ENCODE measurements around the gene TTLL9.
"Not testable (repeated sequence)": the region's sequence is repeated elsewhere in the genome, so short reads cannot be mapped to it uniquely, and the experiment has no call there.

TTLL9 gene

DNA sequence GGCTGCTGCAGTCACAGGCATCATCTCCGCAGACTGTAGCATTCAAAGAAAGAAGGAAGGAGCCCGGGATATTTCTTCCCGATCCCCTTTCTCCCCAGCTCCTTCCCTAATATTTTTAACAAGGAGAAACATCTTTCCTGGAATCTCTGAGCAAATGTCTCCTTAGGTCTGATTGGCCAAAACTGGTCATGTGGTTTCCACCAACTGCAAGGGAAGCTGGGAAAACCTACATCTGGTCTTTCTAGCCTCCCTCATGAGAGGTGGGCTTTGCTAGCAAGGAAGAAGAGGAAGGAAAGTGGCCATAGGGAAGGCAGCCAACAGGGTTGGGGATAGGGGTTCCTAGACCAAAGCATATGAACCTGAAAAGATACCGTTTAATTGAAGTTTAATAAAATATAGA, 46.3 kb downstream of the TTLL9 start:
- no peak for DNase-seq (ENCODE audit: low read depth in 1 of 2, low spot score in 1 of 2)

DNA sequence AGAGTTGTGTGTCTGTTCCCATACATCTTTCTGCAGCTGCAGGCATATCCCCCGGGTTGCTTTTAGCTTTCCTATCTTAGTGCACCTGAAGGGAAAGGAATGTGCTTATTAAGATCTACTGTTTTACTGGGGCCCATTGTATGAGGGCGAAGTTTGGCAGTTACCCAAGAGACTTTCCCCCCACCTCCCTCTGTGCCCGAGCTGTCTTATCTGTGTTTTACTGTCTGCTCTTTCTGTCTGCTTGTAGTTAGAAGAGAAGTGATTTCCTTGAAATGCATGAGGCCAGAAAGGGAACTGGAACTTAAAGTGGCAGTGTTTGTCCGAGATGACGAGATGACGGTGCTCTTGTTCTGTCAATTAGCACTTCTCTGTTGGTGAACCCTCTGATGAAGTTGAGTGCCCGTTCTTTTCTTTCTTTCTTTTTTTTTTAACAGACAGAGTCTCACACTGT, 47.6 kb downstream of the TTLL9 start:
- DNase-seq (ENCODE audit: low read depth in 1 of 2, low spot score in 1 of 2): not testable (repeated sequence)

- DNase-seq (ENCODE audit: low read depth in 1 of 2, low spot score in 1 of 2): no peak
These were observed 48.2 kb downstream of the TTLL9 start for GRCh38 chr20:31918466-31919105.

DNA sequence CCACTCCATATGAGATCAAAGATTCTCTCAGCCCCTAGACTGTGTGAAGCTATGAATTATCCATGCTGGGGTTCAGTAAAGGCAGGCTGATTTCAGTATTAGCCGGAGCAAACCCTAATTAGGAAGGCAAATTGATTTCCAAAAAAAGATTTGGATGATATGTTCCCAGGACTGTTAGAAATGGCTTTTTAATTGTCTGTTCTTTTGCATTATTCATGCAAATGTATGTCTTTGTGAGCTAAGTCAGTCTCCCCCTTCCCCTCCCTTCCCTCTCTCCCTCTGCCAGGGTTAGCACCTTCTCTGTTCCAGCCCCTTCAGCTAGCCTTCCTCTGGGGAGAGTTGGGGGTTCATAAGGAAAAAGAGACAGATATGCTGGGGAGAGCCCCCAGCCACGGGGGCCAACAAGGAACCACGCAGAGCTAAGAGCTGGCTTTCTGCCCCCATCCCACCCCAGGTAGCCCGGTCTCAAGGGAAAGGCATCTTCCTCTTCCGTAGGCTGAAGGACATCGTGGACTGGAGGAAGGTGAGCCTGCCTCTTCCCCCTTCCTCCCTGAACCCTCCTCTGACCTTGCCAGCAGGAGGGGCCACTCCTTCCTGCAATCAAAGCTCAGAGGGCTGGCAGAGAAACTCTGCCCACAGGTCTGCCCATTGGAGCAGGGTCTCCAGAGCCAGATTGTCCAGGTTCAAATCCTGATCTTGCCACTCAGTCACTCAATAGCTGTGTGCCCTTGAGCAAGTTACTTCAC, 49.1 kb downstream of the TTLL9 start:
- no peak for DNase-seq (ENCODE audit: low read depth in 1 of 2, low spot score in 1 of 2)

GRCh38 chr20:31920275-31920855, 49.9 kb downstream of the TTLL9 start:
- no peak for DNase-seq (ENCODE audit: low read depth in 1 of 2, low spot score in 1 of 2)

GRCh38 chr20:31921480-31921879, 51.0 kb downstream of the TTLL9 start:
- not testable (repeated sequence) for DNase-seq (ENCODE audit: low read depth in 1 of 2, low spot score in 1 of 2)

DNA sequence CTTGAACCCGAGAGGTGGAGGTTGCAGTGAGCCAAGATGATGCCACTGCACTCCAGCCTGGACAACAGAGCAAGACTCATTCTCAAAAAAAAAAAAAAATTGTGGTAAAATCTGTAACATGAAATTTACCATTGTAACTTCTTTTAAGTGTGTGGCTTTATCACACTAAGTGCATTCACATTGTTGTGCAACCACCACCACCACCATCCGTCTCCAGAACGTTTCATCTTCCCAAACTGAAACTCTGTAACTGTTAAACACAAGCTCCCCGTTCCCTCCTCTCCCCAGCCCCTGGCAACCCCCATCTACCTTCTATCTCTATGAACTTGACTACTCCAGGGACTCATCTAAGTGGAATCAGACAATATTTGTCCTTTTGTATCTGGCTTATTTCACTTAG, 51.7 kb downstream of the TTLL9 start:
- DNase-seq (ENCODE audit: low read depth in 1 of 2, low spot score in 1 of 2): no peak

GRCh38 chr20:31922588-31922987, 52.2 kb downstream of the TTLL9 start:
- DNase-seq (ENCODE audit: low read depth in 1 of 2, low spot score in 1 of 2): no peak

DNA sequence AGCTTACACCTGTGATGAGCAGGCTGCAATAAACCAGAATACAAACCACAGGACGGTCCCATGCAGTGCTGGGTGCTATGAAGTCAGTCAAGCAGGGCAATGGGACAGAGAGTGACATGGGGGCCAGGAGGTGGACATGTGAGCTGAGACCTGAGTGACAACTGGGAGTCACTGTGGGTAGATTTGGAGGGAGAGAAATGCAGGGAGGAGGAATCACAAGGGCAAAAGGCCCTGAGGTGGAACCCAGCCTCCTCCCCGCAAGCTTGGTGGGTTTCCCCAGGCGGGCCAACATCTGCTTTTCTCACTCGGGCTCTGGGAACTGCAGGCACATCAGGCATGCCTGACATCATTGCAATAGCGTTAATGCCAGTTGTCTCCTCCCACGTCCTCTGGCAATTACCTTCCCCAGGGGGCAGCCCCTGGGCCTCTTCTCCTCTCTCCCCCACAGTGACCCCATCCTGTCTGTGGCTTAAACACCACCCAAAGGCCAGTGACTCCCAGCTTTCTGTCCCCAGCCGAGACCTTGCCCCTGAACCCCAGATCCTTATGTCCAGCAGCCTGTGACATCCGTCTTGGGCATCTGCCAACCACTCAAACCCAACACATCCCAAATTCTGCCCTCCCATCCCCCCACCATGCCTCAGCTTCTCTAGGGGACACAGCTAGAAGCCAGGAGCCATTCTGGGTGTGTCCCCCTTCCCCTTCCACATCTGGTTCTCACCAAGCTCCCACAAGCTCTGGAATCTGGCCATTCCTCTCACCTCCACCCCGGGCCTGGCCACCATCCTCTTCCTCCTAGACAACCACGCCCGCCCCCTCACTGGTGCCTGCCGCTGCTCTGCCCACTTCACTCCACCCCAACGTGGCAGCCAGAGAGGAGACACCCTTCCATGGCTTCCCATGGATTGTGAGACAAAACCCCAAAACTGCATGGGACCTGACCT, 53.2 kb downstream of the TTLL9 start:
- DNase-seq (ENCODE audit: low read depth in 1 of 2, low spot score in 1 of 2): no peak

GRCh38 chr20:31924561-31924960, 54.1 kb downstream of the TTLL9 start:
- no peak for DNase-seq (ENCODE audit: low read depth in 1 of 2, low spot score in 1 of 2)

DNA sequence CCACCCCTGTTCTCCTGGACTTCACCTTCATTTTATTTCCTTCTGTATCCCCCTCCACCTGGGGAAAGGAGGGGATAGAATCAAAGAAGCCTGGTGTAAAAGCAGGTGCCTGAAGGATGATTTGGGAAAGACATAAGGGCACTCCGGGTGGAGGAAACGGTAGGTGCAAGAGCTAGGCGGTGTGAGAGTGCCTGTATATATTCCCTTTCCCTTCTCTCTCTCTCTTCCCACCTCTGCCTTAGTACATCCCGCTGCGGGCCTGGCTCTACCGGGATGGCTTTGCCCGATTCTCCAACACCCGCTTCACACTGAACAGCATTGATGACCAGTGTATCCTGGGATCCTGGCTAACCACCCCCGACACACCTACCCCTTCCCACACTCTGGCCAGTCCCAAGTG, 55.2 kb downstream of the TTLL9 start:
- no peak for DNase-seq (ENCODE audit: low read depth in 1 of 2, low spot score in 1 of 2)

DNA sequence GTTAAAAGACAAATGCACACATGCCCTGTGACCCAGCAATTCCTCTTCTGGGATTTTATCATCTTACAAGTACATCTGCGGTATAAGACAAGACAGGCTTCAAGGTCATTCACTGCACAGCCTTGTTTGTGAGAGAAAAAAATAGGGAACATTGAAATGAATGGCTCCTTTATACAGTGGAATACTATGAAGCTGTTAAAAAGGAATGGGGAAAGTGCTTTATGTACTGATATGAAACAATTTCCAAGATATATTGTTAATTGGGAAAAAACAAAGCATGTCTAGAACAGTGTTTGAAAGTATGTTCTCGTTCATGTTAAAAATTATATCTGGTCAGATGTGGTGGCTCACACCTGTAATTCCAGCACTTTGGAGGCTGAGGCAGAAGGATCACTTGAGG, 56.1 kb downstream of the TTLL9 start:
- no peak for DNase-seq (ENCODE audit: low read depth in 1 of 2, low spot score in 1 of 2)

- DNase-seq (ENCODE audit: low read depth in 1 of 2, low spot score in 1 of 2): no peak
These were observed 57.3 kb downstream of the TTLL9 start for GRCh38 chr20:31927627-31928159.

- not testable (repeated sequence) for DNase-seq (ENCODE audit: low read depth in 1 of 2, low spot score in 1 of 2)
These were observed 59.2 kb downstream of the TTLL9 start for GRCh38 chr20:31929631-31930030.

DNA sequence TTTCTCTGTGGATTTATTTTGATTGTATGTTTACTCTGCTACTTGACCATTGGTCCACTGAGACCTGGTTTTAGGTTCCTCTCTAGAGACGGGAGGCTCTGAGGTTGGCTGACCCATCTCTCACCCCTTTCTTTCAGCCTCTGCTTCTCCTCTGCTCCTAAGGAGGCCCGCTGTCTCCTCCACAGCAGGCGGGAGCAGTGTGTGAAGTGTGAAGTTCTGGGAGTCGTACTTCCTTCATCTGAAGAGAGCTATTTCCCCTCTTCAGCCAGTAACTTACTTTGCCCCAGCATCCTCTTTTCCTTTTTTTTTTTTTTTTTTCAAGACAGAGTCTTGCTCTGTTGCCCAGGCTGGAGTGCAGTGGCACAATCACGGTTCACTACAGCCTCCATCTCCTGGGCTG, 60.3 kb downstream of the TTLL9 start:
- no peak for DNase-seq (ENCODE audit: low read depth in 1 of 2, low spot score in 1 of 2)

DNA sequence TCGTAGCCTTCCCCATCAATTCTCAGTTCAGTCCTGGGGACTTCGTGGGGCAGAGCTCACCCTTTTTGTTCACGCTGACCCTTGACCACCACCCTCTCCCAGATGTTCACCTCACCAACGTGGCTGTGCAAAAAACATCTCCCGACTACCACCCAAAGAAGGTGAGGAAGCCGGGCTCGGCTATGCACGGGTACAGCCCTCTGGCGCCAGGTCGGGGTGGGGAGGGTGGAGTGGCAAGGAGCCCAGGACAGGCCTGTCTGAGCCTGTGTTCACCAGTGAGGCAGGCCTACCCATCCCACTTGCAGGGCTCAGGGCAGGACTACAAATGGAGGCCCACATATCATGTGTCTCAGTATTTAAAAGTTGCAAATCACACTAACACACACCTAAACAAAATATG, 63.3 kb downstream of the TTLL9 start:
- DNase-seq (ENCODE audit: low read depth in 1 of 2, low spot score in 1 of 2): no peak

- no peak for DNase-seq (ENCODE audit: low read depth in 1 of 2, low spot score in 1 of 2)
These were observed 64.1 kb downstream of the TTLL9 start for GRCh38 chr20:31934491-31934890.

DNA sequence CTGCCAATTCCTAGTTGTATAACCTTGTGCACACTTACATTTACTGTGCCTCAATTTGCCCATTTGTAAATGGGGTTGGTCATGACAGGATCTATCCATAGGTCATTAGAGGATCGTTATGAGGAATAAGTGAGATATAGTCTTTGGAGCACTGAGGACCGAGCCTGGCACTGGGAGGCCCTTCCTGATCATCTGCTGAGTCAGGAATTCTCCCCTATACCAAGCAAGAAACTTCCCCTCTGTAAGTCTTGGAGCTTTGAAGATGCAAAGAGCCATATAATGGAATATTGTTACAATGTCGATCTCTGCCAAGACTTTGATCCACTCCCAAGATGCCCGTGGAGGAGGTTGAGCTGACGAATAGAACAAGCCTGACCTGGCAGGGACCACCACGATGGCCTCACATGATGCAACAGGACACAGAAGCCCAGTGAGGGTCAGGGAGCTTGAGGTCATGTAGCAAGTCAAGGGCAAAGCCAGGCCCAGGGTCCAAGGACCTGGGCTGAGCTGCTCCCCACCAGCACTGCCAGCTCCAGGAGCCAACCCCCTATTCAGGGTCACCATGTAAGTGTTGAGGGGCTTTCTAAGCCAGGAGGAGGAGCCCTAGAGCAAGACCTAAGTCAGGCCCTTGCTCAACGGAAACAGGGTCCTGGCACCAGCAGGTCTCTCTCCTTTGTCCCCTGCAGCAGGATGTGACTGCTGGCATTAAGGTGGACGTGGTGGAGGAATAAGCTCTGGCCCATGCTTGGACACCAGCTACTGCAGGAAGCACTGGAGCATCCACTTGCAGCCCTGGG, 64.7 kb downstream of the TTLL9 start:
- no peak for DNase-seq (ENCODE audit: low read depth in 1 of 2, low spot score in 1 of 2)

DNA sequence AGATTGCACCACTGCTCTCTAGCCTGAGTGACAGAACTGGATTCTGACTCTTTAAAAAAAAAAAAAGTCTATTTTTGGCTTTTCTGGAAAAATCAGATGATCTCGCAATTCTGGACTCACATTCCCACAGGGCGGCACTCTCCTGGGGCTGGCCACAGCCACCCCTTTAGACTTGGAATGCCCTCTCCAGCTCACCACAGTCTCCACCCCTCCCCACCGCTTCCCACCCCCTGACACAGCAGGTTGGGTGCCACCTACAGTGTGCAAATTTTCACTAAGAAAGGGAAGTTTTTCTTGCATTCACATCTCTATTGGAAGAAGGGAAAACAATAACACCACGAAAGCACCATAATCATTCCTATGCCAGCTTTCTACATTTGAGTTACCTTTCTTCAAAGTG, 66.0 kb downstream of the TTLL9 start:
- no peak for DNase-seq (ENCODE audit: low read depth in 1 of 2, low spot score in 1 of 2)

- no peak for DNase-seq (ENCODE audit: low read depth in 1 of 2, low spot score in 1 of 2)
These were observed 67.4 kb downstream of the TTLL9 start for GRCh38 chr20:31937820-31938219.

All from stimulated activated CD4-positive, alpha-beta T cell treated with anti-CD3 and anti-CD28 coated beads, Interleukin-15, amount 100 ng/mL, for 1 hour (primary cell).